Measurements from ENCODE around the gene CORIN. TPM values are rescaled to one million over a fixed set of nuclear protein-coding genes. Genes with fewer than 3 reads are reported as not detected.

CORIN gene
- total and polyA plus RNA-seq, 11 donors = 5.6 to 130 (median 40.1) TPM

- Histone ChIP-seq H3K4me1 (no peaks in the 10 kb centered on the region), H3K27me3 (no peaks in the 10 kb centered on the region), H3K4me3 (no peak overlapping the region), H3K36me3 (peaks cover 0 to 7% (median 0%) of the 10 kb centered on the region in 9 donors), H3K27ac (no peak overlapping the region), H3K9me3 (no peaks in the 10 kb centered on the region)
- DNase-seq (no peak), ATAC-seq (no peak)
- intact Hi-C loops (cut with DNase I) = no loop called here
- 86 to 91% (median 89%) methylated on average over 1 of the region's 1 CpG for WGBS, 4 donors
- no peak for TF ChIP-seq POLR2A (IDR thresholded peaks at IDR 0.05)
Observed at GRCh38 chr4:47659342-47659741, 178.5 kb downstream of the CORIN start.

GRCh38 chr4:47654972-47655693 is 182.7 kb downstream of the CORIN start:
- Histone ChIP-seq H3K27me3 (no peaks in the 10 kb centered on the region), H3K4me3 (no peak overlapping the region), H3K27ac (no peak overlapping the region), H3K9me3 (no peaks in the 10 kb centered on the region), H3K4me1 (peaks cover 0 to 5% (median 0%) of the 10 kb centered on the region in 12 donors), H3K36me3 (peaks cover 0 to 2% (median 0%) of the 10 kb centered on the region in 9 donors)
- WGBS, 4 donors = 91 to 97% (median 92%) methylated on average over 3 of the region's 3 CpGs
- TF ChIP-seq, protein P1, sequence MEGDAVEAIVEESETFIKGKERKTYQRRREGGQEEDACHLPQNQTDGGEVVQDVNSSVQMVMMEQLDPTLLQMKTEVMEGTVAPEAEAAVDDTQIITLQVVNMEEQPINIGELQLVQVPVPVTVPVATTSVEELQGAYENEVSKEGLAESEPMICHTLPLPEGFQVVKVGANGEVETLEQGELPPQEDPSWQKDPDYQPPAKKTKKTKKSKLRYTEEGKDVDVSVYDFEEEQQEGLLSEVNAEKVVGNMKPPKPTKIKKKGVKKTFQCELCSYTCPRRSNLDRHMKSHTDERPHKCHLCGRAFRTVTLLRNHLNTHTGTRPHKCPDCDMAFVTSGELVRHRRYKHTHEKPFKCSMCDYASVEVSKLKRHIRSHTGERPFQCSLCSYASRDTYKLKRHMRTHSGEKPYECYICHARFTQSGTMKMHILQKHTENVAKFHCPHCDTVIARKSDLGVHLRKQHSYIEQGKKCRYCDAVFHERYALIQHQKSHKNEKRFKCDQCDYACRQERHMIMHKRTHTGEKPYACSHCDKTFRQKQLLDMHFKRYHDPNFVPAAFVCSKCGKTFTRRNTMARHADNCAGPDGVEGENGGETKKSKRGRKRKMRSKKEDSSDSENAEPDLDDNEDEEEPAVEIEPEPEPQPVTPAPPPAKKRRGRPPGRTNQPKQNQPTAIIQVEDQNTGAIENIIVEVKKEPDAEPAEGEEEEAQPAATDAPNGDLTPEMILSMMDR (IDR thresholded peaks at IDR 0.05) = no peak
- no peak for TF ChIP-seq POLR2A (IDR thresholded peaks at IDR 0.05)
- ATAC-seq = no peak
- no peak for DNase-seq
- intact Hi-C loops (cut with DNase I) = no loop called here

DNA sequence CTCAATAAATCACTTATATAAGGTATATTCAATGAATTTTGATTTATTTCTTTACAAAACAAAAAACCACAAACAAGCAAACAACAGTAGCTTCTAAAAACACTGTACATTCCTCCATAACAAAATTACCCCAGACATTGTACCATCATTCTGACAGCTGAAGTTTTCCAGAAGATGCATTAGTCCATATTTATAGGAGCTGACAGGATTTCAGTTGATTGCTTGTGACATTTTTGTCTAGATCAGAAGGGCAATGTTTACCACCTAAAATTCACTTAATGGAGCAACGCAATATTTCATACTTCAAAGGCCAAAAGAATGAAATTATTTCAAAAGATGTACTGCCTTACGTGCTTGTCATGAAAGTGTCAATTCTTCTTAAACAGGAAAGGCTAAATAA is 185.8 kb downstream of the CORIN start:
- no peaks in the 10 kb centered on the region for H3K9me3 ChIP-seq
- TF ChIP-seq POLR2A (IDR thresholded peaks at IDR 0.05) = no peak
- TF ChIP-seq, protein P1 (IDR thresholded peaks at IDR 0.05) = no peak
- no peak for ATAC-seq
- H3K4me1 ChIP-seq = peaks cover 0 to 5% (median 0%) of the 10 kb centered on the region in 12 donors
- intact Hi-C loops (cut with DNase I) = no loop called here
- no peaks in the 10 kb centered on the region for H3K36me3 ChIP-seq
- H3K4me3 ChIP-seq = no peak overlapping the region
- H3K27me3 ChIP-seq = no peaks in the 10 kb centered on the region
- no peak for DNase-seq
- H3K27ac ChIP-seq = no peak overlapping the region
- 88 to 97% (median 94%) methylated on average over 2 of the region's 2 CpGs for WGBS, 4 donors

DNA sequence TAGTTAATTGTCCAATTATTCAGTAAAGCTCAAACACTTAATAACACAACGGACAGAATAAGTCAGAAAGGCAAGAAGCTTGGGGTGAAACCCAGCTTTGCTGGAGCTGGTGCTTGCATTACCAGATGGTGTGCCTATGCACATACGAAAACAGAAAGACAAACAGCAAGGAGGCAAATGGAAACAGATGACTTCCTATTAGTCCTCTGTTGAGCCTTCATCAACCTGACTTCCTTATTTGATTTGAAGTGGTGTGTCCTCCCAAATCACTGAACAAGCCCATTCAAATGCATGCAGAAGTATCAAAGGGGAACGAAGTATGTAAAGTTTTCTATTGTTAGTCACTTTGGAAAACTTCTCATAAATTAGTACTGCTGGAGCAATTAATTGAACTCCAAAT is 186.6 kb downstream of the CORIN start:
- no peak overlapping the region for H3K4me3 ChIP-seq
- no peaks in the 10 kb centered on the region for H3K27me3 ChIP-seq
- TF ChIP-seq POLR2A (IDR thresholded peaks at IDR 0.05) = no peak
- TF ChIP-seq, protein P1 (IDR thresholded peaks at IDR 0.05) = no peak
- H3K4me1 ChIP-seq = peaks cover 0 to 5% (median 0%) of the 10 kb centered on the region in 12 donors
- intact Hi-C loops (cut with DNase I) = no loop called here
- H3K9me3 ChIP-seq = no peaks in the 10 kb centered on the region
- ATAC-seq = no peak
- H3K27ac ChIP-seq = peak overlapping the region in 1 of 12 donors; percentile 25
- WGBS, 4 donors = 41 to 67% (median 60%) methylated on average over 3 of the region's 3 CpGs
- H3K36me3 ChIP-seq = no peaks in the 10 kb centered on the region
- no peak for DNase-seq
